Measurements from ENCODE around the gene AMER2.

DNA sequence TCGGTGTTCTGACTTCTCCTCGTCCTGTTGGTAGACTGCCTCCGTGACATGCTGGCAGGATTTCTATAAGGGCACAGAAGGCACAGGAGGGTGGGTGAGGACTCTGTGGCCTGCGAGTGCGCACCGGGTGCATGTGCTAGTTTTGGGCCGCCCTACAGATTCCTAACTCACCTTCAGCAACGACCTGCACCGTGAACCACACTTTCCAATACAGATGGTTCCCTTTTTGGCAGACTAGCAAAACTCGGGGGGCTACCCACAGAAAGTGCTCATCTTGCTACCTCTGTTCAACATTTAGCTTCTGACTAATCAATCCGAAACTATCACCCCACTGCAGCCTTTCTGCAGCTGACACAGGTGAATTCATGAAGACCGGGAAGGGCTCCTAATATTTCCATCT lies 14.1 kb upstream of the AMER2 start:
- no peak for TF ChIP-seq POLR2AphosphoS5 (IDR thresholded peaks at IDR 0.05)
- no peak for TF ChIP-seq EZH2 (IDR thresholded peaks at IDR 0.05; ENCODE audit: borderline replicate concordance, insufficient read depth, low read length, poor library complexity, severe bottlenecking)
- TF ChIP-seq TAF1 (IDR thresholded peaks at IDR 0.05; ENCODE audit: low read depth) = no peak
- TF ChIP-seq EP300 (conservative IDR thresholded peaks at IDR 0.05; ENCODE audit: poor library complexity, severe bottlenecking) = no peak
- TF ChIP-seq, protein P1, sequence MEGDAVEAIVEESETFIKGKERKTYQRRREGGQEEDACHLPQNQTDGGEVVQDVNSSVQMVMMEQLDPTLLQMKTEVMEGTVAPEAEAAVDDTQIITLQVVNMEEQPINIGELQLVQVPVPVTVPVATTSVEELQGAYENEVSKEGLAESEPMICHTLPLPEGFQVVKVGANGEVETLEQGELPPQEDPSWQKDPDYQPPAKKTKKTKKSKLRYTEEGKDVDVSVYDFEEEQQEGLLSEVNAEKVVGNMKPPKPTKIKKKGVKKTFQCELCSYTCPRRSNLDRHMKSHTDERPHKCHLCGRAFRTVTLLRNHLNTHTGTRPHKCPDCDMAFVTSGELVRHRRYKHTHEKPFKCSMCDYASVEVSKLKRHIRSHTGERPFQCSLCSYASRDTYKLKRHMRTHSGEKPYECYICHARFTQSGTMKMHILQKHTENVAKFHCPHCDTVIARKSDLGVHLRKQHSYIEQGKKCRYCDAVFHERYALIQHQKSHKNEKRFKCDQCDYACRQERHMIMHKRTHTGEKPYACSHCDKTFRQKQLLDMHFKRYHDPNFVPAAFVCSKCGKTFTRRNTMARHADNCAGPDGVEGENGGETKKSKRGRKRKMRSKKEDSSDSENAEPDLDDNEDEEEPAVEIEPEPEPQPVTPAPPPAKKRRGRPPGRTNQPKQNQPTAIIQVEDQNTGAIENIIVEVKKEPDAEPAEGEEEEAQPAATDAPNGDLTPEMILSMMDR (IDR thresholded peaks at IDR 0.05; ENCODE audit: poor library complexity, severe bottlenecking) = no peak
- TF ChIP-seq RAD21 (conservative IDR thresholded peaks at IDR 0.05) = no peak
- TF ChIP-seq MXI1 (conservative IDR thresholded peaks at IDR 0.05; ENCODE audit: poor library complexity, severe bottlenecking) = no peak
- TF ChIP-seq, protein P2, sequence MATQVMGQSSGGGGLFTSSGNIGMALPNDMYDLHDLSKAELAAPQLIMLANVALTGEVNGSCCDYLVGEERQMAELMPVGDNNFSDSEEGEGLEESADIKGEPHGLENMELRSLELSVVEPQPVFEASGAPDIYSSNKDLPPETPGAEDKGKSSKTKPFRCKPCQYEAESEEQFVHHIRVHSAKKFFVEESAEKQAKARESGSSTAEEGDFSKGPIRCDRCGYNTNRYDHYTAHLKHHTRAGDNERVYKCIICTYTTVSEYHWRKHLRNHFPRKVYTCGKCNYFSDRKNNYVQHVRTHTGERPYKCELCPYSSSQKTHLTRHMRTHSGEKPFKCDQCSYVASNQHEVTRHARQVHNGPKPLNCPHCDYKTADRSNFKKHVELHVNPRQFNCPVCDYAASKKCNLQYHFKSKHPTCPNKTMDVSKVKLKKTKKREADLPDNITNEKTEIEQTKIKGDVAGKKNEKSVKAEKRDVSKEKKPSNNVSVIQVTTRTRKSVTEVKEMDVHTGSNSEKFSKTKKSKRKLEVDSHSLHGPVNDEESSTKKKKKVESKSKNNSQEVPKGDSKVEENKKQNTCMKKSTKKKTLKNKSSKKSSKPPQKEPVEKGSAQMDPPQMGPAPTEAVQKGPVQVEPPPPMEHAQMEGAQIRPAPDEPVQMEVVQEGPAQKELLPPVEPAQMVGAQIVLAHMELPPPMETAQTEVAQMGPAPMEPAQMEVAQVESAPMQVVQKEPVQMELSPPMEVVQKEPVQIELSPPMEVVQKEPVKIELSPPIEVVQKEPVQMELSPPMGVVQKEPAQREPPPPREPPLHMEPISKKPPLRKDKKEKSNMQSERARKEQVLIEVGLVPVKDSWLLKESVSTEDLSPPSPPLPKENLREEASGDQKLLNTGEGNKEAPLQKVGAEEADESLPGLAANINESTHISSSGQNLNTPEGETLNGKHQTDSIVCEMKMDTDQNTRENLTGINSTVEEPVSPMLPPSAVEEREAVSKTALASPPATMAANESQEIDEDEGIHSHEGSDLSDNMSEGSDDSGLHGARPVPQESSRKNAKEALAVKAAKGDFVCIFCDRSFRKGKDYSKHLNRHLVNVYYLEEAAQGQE (IDR thresholded peaks at IDR 0.05; ENCODE audit: borderline replicate concordance) = no peak

Measured in neural cell (in vitro differentiated cells).